Measurements from ENCODE around the gene FAN1.

GRCh38 chr15:30859091-30859874 is 44.4 kb upstream of the FAN1 start:
- TF ChIP-seq CTCF (IDR thresholded peaks at IDR 0.05): no peak
- TF ChIP-seq POLR2A (IDR thresholded peaks at IDR 0.05): no peak

Data from lower leg skin (tissue), 3 donors.